Stimulated activated CD8-positive, alpha-beta memory T cell treated with anti-CD3 and anti-CD28 coated beads, Interleukin-7, amount 100 ng/mL, for 1 hour (primary cell): ENCODE measurements around the gene FBXL7.

Experiments used
- DNase-seq, 2 donors: peaks; one replicate each; pipeline ENCODE4 v3.0.0-alpha.2; 2020; ENCODE audit warnings: low read depth in 2 of 2

The FBXL7 gene

GRCh38 chr5:15577831-15578230 lies 77.9 kb downstream of the FBXL7 start:
- no peak for DNase-seq

DNA sequence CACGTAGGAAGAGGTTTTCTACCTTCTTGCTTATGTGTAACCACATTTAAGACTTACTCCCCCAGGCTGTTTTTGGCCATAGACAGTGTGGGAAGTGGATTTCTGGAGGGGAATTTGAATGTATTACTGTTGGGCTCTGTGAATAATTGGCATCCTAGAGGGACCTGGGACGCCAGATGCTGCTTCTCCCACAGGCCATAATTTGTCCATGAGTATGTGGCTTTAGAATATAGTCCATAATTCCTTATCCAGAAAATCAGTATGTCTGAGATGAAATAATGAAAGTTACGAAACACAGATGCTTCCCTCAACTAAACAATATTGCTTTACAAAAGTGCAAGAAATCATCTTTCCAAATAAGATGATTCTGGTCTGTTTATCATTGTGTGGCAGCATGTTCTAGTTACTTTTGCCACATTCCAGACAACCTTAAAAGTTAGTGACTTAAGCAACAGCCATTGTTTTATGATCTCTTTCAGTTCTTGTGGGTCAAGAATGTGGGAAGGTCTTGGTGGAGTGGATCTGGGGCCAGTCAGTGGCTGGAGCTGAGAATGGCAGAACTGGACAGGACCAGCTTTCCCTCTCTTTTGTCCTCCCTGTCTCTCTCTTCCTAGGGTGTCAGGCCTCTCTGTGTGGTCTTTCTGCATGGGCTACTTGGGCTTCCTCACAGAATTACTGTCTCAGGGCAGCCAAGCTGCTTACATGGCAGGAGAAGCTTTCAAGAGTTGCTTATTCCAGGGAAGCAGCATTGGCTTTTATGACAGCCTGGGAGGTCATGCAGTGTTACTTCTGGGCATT lies 79.4 kb downstream of the FBXL7 start:
- DNase-seq, result no peak

DNA sequence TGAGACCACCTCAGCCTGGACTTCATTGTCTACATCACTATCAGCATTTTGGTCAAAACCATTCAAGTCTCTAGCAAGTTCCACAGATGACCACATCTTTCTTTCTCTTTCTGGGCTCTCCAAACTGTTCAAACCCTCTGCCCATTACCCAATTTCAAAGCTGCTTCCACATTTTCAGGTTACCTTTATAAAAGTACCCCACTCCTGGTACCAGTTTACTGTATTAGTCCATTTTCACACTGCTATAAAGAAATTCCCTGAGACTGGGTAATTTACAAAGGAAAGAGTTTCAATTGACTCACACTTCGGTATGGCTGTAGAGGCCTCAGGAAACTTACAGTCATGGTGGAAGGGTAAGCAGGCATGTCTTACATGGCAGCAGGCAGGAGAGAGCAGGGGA lies 84.5 kb downstream of the FBXL7 start:
- DNase-seq, result no peak

- no peak for DNase-seq
These were observed 85.1 kb downstream of the FBXL7 start for GRCh38 chr5:15585128-15585527.

DNA sequence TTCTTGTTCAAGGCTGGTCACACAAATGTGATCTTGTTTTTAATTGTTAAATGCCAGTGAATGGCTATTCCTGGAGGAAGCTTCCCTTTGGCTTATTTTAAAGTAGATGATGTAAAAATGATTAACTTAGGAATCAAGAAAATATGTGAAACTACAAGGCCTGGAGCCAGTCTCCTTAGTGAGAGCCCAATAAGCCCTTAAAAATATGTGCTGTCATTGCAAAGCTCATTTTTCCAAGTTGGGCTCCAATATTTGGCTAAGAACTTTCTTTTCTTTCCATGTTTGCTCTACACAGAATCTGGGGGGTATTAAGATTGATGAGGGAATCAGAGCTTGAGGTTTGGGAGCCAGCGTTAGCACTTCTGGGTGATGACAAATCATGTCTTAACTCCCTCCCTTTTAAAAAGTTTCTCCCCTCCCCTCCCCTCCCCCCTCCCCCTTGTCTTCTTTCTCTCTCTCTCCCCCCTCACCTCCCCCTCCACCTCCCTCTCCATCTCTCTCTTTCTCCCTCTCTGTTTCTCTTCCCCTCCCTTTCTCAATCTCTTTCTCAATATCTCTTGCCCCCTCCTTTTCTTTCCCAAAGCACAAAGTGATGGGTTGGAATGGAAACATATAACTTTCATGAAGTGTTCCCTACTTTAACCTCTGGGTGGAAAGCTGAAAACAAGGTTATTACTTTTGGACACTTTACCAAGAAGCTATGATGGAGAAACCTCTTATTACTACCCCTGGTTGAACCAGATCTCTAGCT lies 86.0 kb downstream of the FBXL7 start:
- DNase-seq, result no peak

- DNase-seq, result no peak
These were observed 87.9 kb downstream of the FBXL7 start for GRCh38 chr5:15587916-15588315.

DNA sequence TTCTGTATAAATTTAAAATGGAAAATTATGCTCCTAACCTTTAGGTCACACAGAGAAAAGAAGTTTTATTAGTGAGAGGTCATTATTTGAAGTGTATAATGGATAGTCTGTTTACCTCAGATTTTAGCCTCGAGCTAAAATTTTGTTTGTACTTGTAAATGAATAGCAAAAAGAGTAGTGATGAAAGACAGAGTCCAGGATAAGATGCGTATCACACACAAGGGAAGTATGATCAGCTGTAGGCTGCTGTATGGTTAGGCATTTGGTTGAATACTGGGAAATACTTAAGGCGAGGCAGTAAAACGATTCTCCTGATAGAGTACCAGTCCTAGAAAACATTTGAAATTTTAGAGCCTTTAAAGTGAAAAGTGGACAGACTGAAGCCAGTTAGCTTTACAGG lies 92.7 kb downstream of the FBXL7 start:
- no peak for DNase-seq

- DNase-seq, result no peak
These were observed 95.1 kb downstream of the FBXL7 start for GRCh38 chr5:15594977-15595568.

GRCh38 chr5:15595929-15596328 lies 95.9 kb downstream of the FBXL7 start:
- DNase-seq, result no peak

- no peak for DNase-seq
These were observed 97.0 kb downstream of the FBXL7 start for GRCh38 chr5:15596936-15597335.

DNA sequence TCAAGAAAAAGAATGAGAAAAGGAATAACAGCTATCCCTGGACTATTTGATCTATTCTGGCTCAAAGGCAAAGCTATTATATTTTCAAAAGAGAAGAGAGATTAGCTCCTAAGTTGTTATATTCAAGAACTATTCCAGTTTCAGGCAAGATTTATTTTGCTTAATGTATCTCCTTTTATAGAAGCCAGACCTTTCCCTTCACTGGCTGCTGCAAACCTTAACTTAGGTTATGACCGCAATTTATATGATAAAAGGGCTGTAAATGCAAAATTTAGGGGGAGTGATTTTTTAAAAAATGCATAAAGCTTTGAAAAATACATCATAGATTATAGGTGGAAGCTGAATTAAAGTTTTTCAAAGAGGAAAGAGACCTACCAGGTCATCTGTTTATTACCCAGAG lies 97.8 kb downstream of the FBXL7 start:
- no peak for DNase-seq

GRCh38 chr5:15598294-15598902 lies 98.4 kb downstream of the FBXL7 start:
- no peak for DNase-seq

- no peak for DNase-seq
These were observed 100.1 kb downstream of the FBXL7 start for GRCh38 chr5:15600035-15600434.

DNA sequence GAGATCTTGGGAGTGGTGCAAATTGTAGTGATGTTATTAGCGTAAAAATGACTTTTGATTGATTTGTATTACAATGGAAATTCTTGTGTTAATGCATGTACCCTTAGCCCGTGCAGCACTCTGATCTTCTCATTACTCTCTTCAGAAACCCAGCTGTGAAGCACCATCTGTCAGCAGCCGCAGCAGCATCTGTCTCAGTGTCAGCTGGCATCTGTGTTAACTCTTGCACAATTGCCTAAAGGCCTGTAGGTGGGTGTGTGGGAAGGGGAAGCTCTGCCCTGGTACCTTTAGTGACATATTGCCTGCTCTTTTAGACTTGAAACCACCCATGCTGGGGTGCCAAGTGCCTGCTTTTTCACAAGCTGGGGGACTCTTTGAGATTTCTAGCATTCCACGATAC lies 101.3 kb downstream of the FBXL7 start:
- no peak for DNase-seq

GRCh38 chr5:15601853-15602252 lies 101.9 kb downstream of the FBXL7 start:
- no peak for DNase-seq

DNA sequence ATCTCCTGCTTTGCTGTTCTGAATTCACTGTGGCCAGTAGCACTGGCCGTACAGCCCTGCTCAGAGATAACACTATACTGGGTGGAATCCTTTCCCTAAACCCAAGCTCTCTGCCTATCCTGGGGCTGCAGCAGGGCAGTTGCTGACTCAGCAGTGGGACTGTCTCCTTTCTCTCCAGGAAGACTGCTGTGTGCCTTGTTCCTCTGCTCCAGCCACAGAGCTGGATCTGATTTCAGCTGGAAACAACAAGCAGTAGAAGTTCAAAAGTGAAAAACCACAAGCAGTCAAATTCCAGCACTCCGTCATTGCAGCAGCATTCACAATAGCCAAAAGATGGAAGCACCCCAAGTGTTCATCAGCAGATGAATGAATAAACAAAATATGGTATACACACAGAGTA lies 105.0 kb downstream of the FBXL7 start:
- DNase-seq, result no peak

- DNase-seq, result no peak
These were observed 106.2 kb downstream of the FBXL7 start for GRCh38 chr5:15606197-15606596.

DNA sequence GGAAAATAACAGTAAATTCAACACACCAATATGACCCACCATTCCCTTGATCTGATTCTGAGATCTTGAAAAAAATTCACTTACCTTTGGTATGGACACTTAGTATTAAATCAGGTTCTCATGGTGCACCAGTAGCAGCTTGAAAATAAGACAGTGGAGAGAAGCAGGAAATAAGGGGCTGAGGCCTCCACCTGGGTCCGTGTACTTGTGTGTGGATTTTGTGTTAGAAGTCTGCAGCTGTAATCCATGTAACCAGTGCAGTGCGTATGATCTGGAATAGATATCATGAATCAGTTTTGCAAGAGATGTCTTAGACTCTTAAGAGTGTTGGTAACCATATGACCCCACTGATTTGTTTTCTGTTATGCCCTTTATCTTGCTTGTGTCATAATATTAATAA lies 107.1 kb downstream of the FBXL7 start:
- no peak for DNase-seq

DNA sequence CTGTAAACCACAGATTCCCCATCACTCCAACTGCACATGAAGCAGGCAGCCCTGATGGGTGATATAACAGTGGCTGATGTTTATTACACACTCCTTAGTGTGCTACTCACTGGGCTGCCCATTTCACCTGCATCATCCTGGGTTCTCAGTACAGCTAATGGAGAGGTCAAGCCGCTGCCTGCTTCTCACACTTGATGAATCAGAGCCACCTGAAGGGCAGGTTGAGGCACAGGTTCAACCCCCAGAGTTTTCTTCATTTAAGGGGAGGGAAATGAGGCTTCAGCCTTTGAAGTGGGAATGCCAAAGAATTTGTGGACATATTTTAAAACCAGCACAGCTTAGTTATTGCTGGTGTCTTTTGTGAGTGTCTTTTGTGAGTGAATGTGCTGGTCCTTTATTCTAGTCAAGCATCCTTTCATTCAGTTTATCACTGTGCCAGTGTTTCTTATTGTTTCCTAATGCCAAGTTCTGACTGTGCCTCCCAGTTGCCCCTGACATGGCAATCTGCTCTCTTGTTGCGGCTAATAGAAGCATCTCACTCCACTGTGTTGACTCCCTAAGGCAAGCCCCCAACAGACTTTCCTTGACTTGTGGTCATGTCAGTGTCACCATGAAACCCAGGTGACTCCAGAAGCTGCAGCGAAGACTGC lies 109.2 kb downstream of the FBXL7 start:
- DNase-seq, result no peak

DNA sequence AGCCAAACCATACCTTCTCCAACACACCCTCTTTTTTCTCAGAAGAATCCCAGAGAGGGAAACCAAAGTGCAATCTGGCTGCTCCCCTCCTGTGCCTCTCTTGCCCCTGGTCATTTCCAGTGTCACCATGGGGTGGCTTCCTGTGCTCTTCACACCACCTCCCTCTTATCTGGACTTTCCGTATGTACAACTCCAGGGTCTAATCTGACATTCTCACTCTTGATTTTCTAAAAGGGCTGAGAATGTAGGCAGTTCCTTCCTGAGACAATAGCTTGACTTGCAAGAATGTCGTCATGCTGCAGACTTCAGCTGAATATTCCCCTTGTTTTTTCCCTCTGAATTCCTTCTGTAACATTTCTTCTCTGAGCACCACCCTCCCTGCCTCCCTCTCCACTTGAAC lies 110.2 kb downstream of the FBXL7 start:
- no peak for DNase-seq

GRCh38 chr5:15611008-15611407 lies 111.0 kb downstream of the FBXL7 start:
- DNase-seq, result no peak
